ENCODE results near the gene NMRAL1. TPM values are rescaled to one million over a fixed set of nuclear protein-coding genes. Genes with fewer than 3 reads are reported as not detected.

The NMRAL1 gene
- polyA plus RNA-seq, 2 donors: 39.8 to 40.7 TPM

DNA sequence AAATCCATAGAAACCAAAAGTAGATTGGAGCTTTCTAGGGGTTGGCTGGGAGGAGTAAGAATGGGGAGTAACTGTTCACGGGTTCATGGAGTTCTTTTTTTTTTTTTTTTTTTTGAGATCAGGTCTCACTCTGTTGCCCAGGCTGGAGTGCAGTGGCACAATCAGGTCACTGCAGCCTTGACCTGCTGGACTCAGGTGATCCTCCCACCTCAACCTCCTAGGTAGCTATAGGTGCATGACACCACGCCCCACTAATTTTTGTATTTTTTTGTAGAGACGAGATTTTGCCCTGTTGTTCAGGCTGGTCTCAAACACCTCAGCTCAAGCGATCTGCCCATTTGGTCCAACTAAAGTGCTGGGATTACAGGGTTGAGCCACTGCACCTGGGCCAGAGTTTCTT, 1.5 kb downstream of the NMRAL1 start:
- Histone ChIP-seq H3K36me3 (ENCODE audit: control insufficient read depth in 2 of 2, insufficient read depth in 2 of 2, low read length in 1 of 2) (peaks cover 4 to 5% of the 10 kb centered on the region in 2 donors), H3K9me3 (ENCODE audit: control insufficient read depth in 2 of 2, insufficient read depth in 1 of 2, low read depth in 1 of 2, low read length in 1 of 2) (no peaks in the 10 kb centered on the region), H3K4me3 (ENCODE audit: low read depth in 1 of 2, low read length in 2 of 2) (no peak overlapping the region), H3K27me3 (ENCODE audit: control insufficient read depth in 1 of 2, insufficient read depth in 2 of 2, low read length in 2 of 2) (no peaks in the 10 kb centered on the region), H3K4me1 (ENCODE audit: control insufficient read depth in 2 of 2, insufficient read depth in 2 of 2, low read length in 1 of 2) (peaks cover 0 to 8% of the 10 kb centered on the region in 2 donors), H3K27ac (ENCODE audit: low read depth in 2 of 2, low read length in 1 of 2) (peak overlapping the region in 1 of 2 donors; percentile 9)
- 62 to 68% methylated on average over 4 of the region's 4 CpGs for WGBS, 2 donors

DNA sequence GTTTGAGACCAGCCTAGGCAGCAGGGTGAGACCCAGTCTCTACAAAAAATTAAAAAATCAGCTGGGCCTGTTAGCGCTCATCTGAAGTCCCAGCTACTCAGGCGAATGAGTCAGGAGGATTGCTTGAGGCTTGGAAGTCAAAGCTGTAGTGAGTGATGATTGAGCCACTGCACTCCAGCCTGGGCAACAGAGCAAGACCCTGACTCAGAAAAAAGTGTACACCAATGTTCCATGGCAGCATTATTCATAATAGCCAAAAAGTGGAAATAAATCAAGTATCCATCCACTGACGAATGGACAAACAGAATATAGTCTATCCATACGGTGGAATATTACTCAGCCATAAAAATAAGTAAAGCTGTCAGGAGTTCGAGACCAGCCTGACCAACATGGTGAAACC, 2.6 kb downstream of the NMRAL1 start:
- Histone ChIP-seq H3K27ac (ENCODE audit: low read depth in 2 of 2, low read length in 1 of 2) (no peak overlapping the region), H3K9me3 (ENCODE audit: control insufficient read depth in 2 of 2, insufficient read depth in 1 of 2, low read depth in 1 of 2, low read length in 1 of 2) (no peaks in the 10 kb centered on the region), H3K4me1 (ENCODE audit: control insufficient read depth in 2 of 2, insufficient read depth in 2 of 2, low read length in 1 of 2) (peaks cover 0 to 8% of the 10 kb centered on the region in 2 donors), H3K36me3 (ENCODE audit: control insufficient read depth in 2 of 2, insufficient read depth in 2 of 2, low read length in 1 of 2) (peaks cover 5 to 6% of the 10 kb centered on the region in 2 donors), H3K4me3 (ENCODE audit: low read depth in 1 of 2, low read length in 2 of 2) (no peak overlapping the region), H3K27me3 (ENCODE audit: control insufficient read depth in 1 of 2, insufficient read depth in 2 of 2, low read length in 2 of 2) (no peaks in the 10 kb centered on the region)
- 93 to 94% methylated on average over 5 of the region's 5 CpGs for WGBS, 2 donors

DNA sequence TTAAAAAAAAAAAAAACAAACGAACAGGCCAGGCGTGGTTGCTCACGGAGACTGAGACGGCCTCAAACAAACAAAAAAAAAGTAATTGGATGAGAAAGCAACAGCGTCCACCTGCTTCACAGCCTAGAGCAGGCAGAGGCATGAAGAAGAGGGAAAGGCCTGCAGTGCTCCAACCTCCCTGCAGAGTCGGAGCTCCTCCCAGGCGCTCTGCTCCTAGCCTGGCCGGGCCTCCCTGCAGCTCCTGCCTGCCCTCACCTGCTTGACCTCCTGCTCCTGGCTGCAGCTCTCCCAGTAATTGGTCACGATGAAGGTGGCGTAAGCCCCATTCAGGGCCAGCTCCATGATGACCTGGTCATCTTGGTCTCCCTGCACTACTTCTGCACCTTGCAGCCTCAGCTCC, 5.5 kb downstream of the NMRAL1 start:
- Histone ChIP-seq H3K36me3 (ENCODE audit: control insufficient read depth in 2 of 2, insufficient read depth in 2 of 2, low read length in 1 of 2) (peaks cover 8 to 19% of the 10 kb centered on the region in 2 donors), H3K4me3 (ENCODE audit: low read depth in 1 of 2, low read length in 2 of 2) (no peak overlapping the region), H3K4me1 (ENCODE audit: control insufficient read depth in 2 of 2, insufficient read depth in 2 of 2, low read length in 1 of 2) (peaks cover 0 to 2% of the 10 kb centered on the region in 2 donors), H3K27ac (ENCODE audit: low read depth in 2 of 2, low read length in 1 of 2) (no peak overlapping the region), H3K27me3 (ENCODE audit: control insufficient read depth in 1 of 2, insufficient read depth in 2 of 2, low read length in 2 of 2) (no peaks in the 10 kb centered on the region), H3K9me3 (ENCODE audit: control insufficient read depth in 2 of 2, insufficient read depth in 1 of 2, low read depth in 1 of 2, low read length in 1 of 2) (no peaks in the 10 kb centered on the region)
- WGBS, 2 donors: 76 to 78% methylated on average over 10 of the region's 10 CpGs

DNA sequence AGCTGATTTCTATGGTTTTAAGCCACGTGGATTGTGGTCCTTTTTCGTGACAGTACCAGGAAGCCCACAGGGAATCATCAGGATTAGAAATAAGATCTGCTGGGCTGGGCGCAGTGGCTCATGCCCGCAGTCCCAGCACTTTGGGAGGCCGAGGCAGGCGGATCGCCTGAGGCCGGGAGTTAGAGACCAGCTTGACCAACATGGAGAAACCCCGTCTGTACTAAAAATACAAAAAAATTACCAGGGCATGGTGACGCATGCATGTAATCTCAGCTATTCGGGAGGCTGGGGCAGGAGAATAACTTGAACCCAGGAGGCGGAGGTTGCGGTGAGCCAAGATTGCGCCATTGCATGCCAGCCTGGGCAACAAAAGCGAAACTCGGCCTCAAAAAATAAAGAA, 6.5 kb downstream of the NMRAL1 start:
- Histone ChIP-seq H3K27ac (ENCODE audit: low read depth in 2 of 2, low read length in 1 of 2) (no peak overlapping the region), H3K27me3 (ENCODE audit: control insufficient read depth in 1 of 2, insufficient read depth in 2 of 2, low read length in 2 of 2) (no peaks in the 10 kb centered on the region), H3K36me3 (ENCODE audit: control insufficient read depth in 2 of 2, insufficient read depth in 2 of 2, low read length in 1 of 2) (peaks cover 14 to 25% of the 10 kb centered on the region in 2 donors), H3K4me3 (ENCODE audit: low read depth in 1 of 2, low read length in 2 of 2) (no peak overlapping the region), H3K4me1 (ENCODE audit: control insufficient read depth in 2 of 2, insufficient read depth in 2 of 2, low read length in 1 of 2) (no peaks in the 10 kb centered on the region), H3K9me3 (ENCODE audit: control insufficient read depth in 2 of 2, insufficient read depth in 1 of 2, low read depth in 1 of 2, low read length in 1 of 2) (no peaks in the 10 kb centered on the region)
- WGBS, 2 donors: 95% methylated on average over 16 of the region's 16 CpGs

- WGBS, 2 donors: 87% methylated on average over 32 of the region's 32 CpGs
- H3K4me1 ChIP-seq (ENCODE audit: control insufficient read depth in 2 of 2, insufficient read depth in 2 of 2, low read length in 1 of 2): no peaks in the 10 kb centered on the region
- no peak overlapping the region for H3K27ac ChIP-seq (ENCODE audit: low read depth in 2 of 2, low read length in 1 of 2)
- H3K27me3 ChIP-seq (ENCODE audit: control insufficient read depth in 1 of 2, insufficient read depth in 2 of 2, low read length in 2 of 2): no peaks in the 10 kb centered on the region
- peaks cover 16 to 31% of the 10 kb centered on the region in 2 donors for H3K36me3 ChIP-seq (ENCODE audit: control insufficient read depth in 2 of 2, insufficient read depth in 2 of 2, low read length in 1 of 2)
- H3K9me3 ChIP-seq (ENCODE audit: control insufficient read depth in 2 of 2, insufficient read depth in 1 of 2, low read depth in 1 of 2, low read length in 1 of 2): no peaks in the 10 kb centered on the region
- no peak overlapping the region for H3K4me3 ChIP-seq (ENCODE audit: low read depth in 1 of 2, low read length in 2 of 2)
Observed at GRCh38 chr16:4465977-4466779, 8.2 kb downstream of the NMRAL1 start.

- Histone ChIP-seq H3K4me1 (ENCODE audit: control insufficient read depth in 2 of 2, insufficient read depth in 2 of 2, low read length in 1 of 2) (no peaks in the 10 kb centered on the region), H3K4me3 (ENCODE audit: low read depth in 1 of 2, low read length in 2 of 2) (no peak overlapping the region), H3K27me3 (ENCODE audit: control insufficient read depth in 1 of 2, insufficient read depth in 2 of 2, low read length in 2 of 2) (no peaks in the 10 kb centered on the region), H3K9me3 (ENCODE audit: control insufficient read depth in 2 of 2, insufficient read depth in 1 of 2, low read depth in 1 of 2, low read length in 1 of 2) (no peaks in the 10 kb centered on the region), H3K36me3 (ENCODE audit: control insufficient read depth in 2 of 2, insufficient read depth in 2 of 2, low read length in 1 of 2) (peaks cover 12 to 27% of the 10 kb centered on the region in 2 donors), H3K27ac (ENCODE audit: low read depth in 2 of 2, low read length in 1 of 2) (no peak overlapping the region)
- WGBS, 2 donors: 74 to 79% methylated on average over 22 of the region's 22 CpGs
Observed at GRCh38 chr16:4463522-4464163, 10.8 kb downstream of the NMRAL1 start.

- Histone ChIP-seq H3K4me1 (ENCODE audit: control insufficient read depth in 2 of 2, insufficient read depth in 2 of 2, low read length in 1 of 2) (no peaks in the 10 kb centered on the region), H3K4me3 (ENCODE audit: low read depth in 1 of 2, low read length in 2 of 2) (no peak overlapping the region), H3K36me3 (ENCODE audit: control insufficient read depth in 2 of 2, insufficient read depth in 2 of 2, low read length in 1 of 2) (peaks cover 12 to 28% of the 10 kb centered on the region in 2 donors), H3K27ac (ENCODE audit: low read depth in 2 of 2, low read length in 1 of 2) (peak overlapping the region in 1 of 2 donors; percentile 42), H3K27me3 (ENCODE audit: control insufficient read depth in 1 of 2, insufficient read depth in 2 of 2, low read length in 2 of 2) (no peaks in the 10 kb centered on the region), H3K9me3 (ENCODE audit: control insufficient read depth in 2 of 2, insufficient read depth in 1 of 2, low read depth in 1 of 2, low read length in 1 of 2) (no peaks in the 10 kb centered on the region)
- WGBS, 2 donors: 78% methylated on average over 27 of the region's 27 CpGs
Observed at GRCh38 chr16:4461250-4462085, 13.0 kb downstream of the NMRAL1 start.

- H3K27me3 ChIP-seq (ENCODE audit: control insufficient read depth in 1 of 2, insufficient read depth in 2 of 2, low read length in 2 of 2): no peaks in the 10 kb centered on the region
Observed at GRCh38 chr16:4460936-4461249, 13.5 kb downstream of the NMRAL1 start.

GRCh38 chr16:4455951-4456350, 18.5 kb downstream of the NMRAL1 start:
- no peaks in the 10 kb centered on the region for H3K27me3 ChIP-seq (ENCODE audit: control insufficient read depth in 1 of 2, insufficient read depth in 2 of 2, low read length in 2 of 2)
- no peak overlapping the region for H3K4me3 ChIP-seq (ENCODE audit: low read depth in 1 of 2, low read length in 2 of 2)
- H3K4me1 ChIP-seq (ENCODE audit: control insufficient read depth in 2 of 2, insufficient read depth in 2 of 2, low read length in 1 of 2): no peaks in the 10 kb centered on the region
- no peaks in the 10 kb centered on the region for H3K9me3 ChIP-seq (ENCODE audit: control insufficient read depth in 2 of 2, insufficient read depth in 1 of 2, low read depth in 1 of 2, low read length in 1 of 2)
- no peak overlapping the region for H3K27ac ChIP-seq (ENCODE audit: low read depth in 2 of 2, low read length in 1 of 2)
- H3K36me3 ChIP-seq (ENCODE audit: control insufficient read depth in 2 of 2, insufficient read depth in 2 of 2, low read length in 1 of 2): peaks cover 13 to 39% of the 10 kb centered on the region in 2 donors
- WGBS, 2 donors: 74 to 77% methylated on average over 10 of the region's 10 CpGs

More at GRCh38 chr16:4460936-4461249, 13.5 kb downstream of the NMRAL1 start:
- Histone ChIP-seq H3K4me3 (ENCODE audit: low read depth in 1 of 2, low read length in 2 of 2) (no peak overlapping the region), H3K4me1 (ENCODE audit: control insufficient read depth in 2 of 2, insufficient read depth in 2 of 2, low read length in 1 of 2) (no peaks in the 10 kb centered on the region), H3K27ac (ENCODE audit: low read depth in 2 of 2, low read length in 1 of 2) (peak overlapping the region in 1 of 2 donors; percentile 42), H3K9me3 (ENCODE audit: control insufficient read depth in 2 of 2, insufficient read depth in 1 of 2, low read depth in 1 of 2, low read length in 1 of 2) (no peaks in the 10 kb centered on the region), H3K36me3 (ENCODE audit: control insufficient read depth in 2 of 2, insufficient read depth in 2 of 2, low read length in 1 of 2) (peaks cover 12 to 27% of the 10 kb centered on the region in 2 donors)
- WGBS, 2 donors: 86 to 89% methylated on average over 5 of the region's 5 CpGs
